K562 (cell line): ENCODE measurements around the gene MMP17.

Experiments
- CTCF ChIP-seq, 3 experiments: IDR thresholded peaks in 2 of 3; conservative IDR thresholded peaks in 1 of 3; 2 replicates each; pipeline ENCODE4 v1.5.1; 2011 to 2012; ENCODE audit warnings: low read length in 3 of 3, mild to moderate bottlenecking in 3 of 3, control low read depth in 2 of 3, improper control_type of control experiment in 1 of 3, inconsistent platforms in 1 of 3, low read depth in 1 of 3, mixed read lengths in 1 of 3, moderate library complexity in 1 of 3; ENCODE audit not compliant: insufficient read depth in 2 of 3
- JUNB ChIP-seq: fragments of 450-650 bp; formaldehyde crosslinking; conservative IDR thresholded peaks from 2 replicates; pipeline ENCODE4 v1.4.0; 2020; ENCODE audit warnings: mild to moderate bottlenecking
- KAT8 ChIP-seq: fragments of 450-650 bp; IDR thresholded peaks from 2 replicates; pipeline ENCODE4 v1.6.1; 2016; ENCODE audit warnings: low read depth, mild to moderate bottlenecking
- NCOA4 ChIP-seq: fragments of 450-650 bp; IDR thresholded peaks from 2 replicates; pipeline ENCODE4 v1.6.1; 2018; ENCODE audit warnings: mild to moderate bottlenecking; ENCODE audit not compliant: partially characterized antibody
- NR2C2 ChIP-seq, 2 experiments: fragments of 200-800 bp in 1 of 2; sonication (Bioruptor generic) in 1 of 2; sonication (generic) in 1 of 2; formaldehyde crosslinking in 1 of 2; IDR thresholded peaks; 2 replicates each; pipeline versions ENCODE4 v1.6.1 to v1.8.0; 2016 to 2022; ENCODE audit warnings: mild to moderate bottlenecking in 1 of 2, missing compliant biosample characterization in 1 of 2, missing genetic modification characterization in 1 of 2, missing genetic modification reagents in 1 of 2
- POLR2A ChIP-seq: fragments of 450-650 bp; conservative IDR thresholded peaks from 2 replicates; pipeline ENCODE4 v1.6.1; 2016
- RAD21 ChIP-seq, 2 experiments: fragments of 250-450 bp in 1 of 2; fragments of 450-650 bp in 1 of 2; sonication (Bioruptor Pico) in 1 of 2; formaldehyde crosslinking in 1 of 2; IDR thresholded peaks in 1 of 2; conservative IDR thresholded peaks in 1 of 2; 2 replicates each; pipeline versions ENCODE4 v1.4.0 to v1.8.0; 2020 to 2022; ENCODE audit warnings: mild to moderate bottlenecking in 2 of 2, moderate library complexity in 1 of 2
- RAD51 ChIP-seq: fragments of 450-650 bp; IDR thresholded peaks from 2 replicates; pipeline ENCODE4 v1.7.1; 2016; ENCODE audit warnings: low read depth, mild to moderate bottlenecking, borderline replicate concordance
- STAG1 ChIP-seq: sonication (generic); formaldehyde crosslinking; IDR thresholded peaks from 2 replicates; pipeline ENCODE4 v1.5.0; 2020; ENCODE audit warnings: missing genetic modification reagents, borderline replicate concordance
- ZFP91 ChIP-seq: sonication (generic); formaldehyde crosslinking; IDR thresholded peaks from 2 replicates; pipeline ENCODE4 v1.8.0; 2022; ENCODE audit warnings: mild to moderate bottlenecking, missing genetic modification reagents
- ZNF121 ChIP-seq: sonication (generic); formaldehyde crosslinking; conservative IDR thresholded peaks from 2 replicates; pipeline ENCODE4 v1.8.0; 2022; ENCODE audit warnings: missing genetic modification reagents
- ZNF232 ChIP-seq: sonication (generic); formaldehyde crosslinking; IDR thresholded peaks from 2 replicates; pipeline ENCODE4 v1.8.0; 2022; ENCODE audit warnings: mild to moderate bottlenecking, missing genetic modification reagents
- TF ChIP-seq, protein P1 (sequence below): sonication (generic); formaldehyde crosslinking; IDR thresholded peaks from 2 replicates; pipeline ENCODE4 v1.8.1; 2023; ENCODE audit warnings: mild to moderate bottlenecking, missing genetic modification reagents

- TF ChIP-seq ZNF121, result peak; percentile 32; the same call in 1 of the 2 replicates
- no peak for TF ChIP-seq KAT8
- no peak for TF ChIP-seq NR2C2 (CRISPR knock-in tag; IDR thresholded peaks at IDR 0.05)
- no peak for TF ChIP-seq NR2C2 (tag; IDR thresholded peaks at IDR 0.05)
- TF ChIP-seq, protein P1, sequence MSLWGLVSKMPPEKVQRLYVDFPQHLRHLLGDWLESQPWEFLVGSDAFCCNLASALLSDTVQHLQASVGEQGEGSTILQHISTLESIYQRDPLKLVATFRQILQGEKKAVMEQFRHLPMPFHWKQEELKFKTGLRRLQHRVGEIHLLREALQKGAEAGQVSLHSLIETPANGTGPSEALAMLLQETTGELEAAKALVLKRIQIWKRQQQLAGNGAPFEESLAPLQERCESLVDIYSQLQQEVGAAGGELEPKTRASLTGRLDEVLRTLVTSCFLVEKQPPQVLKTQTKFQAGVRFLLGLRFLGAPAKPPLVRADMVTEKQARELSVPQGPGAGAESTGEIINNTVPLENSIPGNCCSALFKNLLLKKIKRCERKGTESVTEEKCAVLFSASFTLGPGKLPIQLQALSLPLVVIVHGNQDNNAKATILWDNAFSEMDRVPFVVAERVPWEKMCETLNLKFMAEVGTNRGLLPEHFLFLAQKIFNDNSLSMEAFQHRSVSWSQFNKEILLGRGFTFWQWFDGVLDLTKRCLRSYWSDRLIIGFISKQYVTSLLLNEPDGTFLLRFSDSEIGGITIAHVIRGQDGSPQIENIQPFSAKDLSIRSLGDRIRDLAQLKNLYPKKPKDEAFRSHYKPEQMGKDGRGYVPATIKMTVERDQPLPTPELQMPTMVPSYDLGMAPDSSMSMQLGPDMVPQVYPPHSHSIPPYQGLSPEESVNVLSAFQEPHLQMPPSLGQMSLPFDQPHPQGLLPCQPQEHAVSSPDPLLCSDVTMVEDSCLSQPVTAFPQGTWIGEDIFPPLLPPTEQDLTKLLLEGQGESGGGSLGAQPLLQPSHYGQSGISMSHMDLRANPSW (CRISPR knock-in tag), result no peak
- TF ChIP-seq CTCF (IDR thresholded peaks at IDR 0.05 in 2 of 3, conservative IDR thresholded peaks at IDR 0.05 in 1 of 3; ENCODE audit: insufficient read depth in 2 of 3, low read depth in 1 of 3, low read length in 3 of 3), result no peak
- TF ChIP-seq NCOA4, result no peak
- TF ChIP-seq STAG1 (CRISPR knock-in tag), result no peak
- TF ChIP-seq ZNF232, result no peak
- TF ChIP-seq ZFP91 (CRISPR knock-in tag), result no peak
- TF ChIP-seq RAD21 (CRISPR knock-in tag; conservative IDR thresholded peaks at IDR 0.05 in 1 of 2, IDR thresholded peaks at IDR 0.05 in 1 of 2), result no peak
- TF ChIP-seq JUNB (CRISPR knock-in tag), result no peak
- no peak for TF ChIP-seq RAD51
- TF ChIP-seq POLR2A, result no peak
These were observed 31.8 kb upstream of the MMP17 start for GRCh38 chr12:131796411-131796736.
